G401.6 (cell line): ENCODE data around the gene FAM204A.

Source experiments
- FAIRE-seq: peaks from 2 replicates; lab custom pipeline; 2012; peaks lifted over from hg19 to GRCh38; lab: Jason Lieb, UNC

The FAM204A gene

GRCh38 chr10:118341791-118342637 is at the start of gene FAM204A:
Gene FAM204A, minus strand, starts transcription at chr10:118342324. Its CDS starts 5,909 bp downstream, at chr10:118336415.
- FAIRE-seq = peak; percentile 94

GRCh38 chr10:118383699-118384098 is 41.6 kb upstream of the FAM204A start:
- FAIRE-seq = no peak

GRCh38 chr10:118383063-118383689 is 41.1 kb upstream of the FAM204A start:
- no peak for FAIRE-seq

GRCh38 chr10:118374404-118374803 is 32.3 kb upstream of the FAM204A start:
- FAIRE-seq = no peak

- FAIRE-seq = no peak
These were observed 31.7 kb upstream of the FAM204A start for GRCh38 chr10:118373786-118374185.

GRCh38 chr10:118370499-118370898 is 28.4 kb upstream of the FAM204A start:
- FAIRE-seq = no peak

GRCh38 chr10:118369641-118370205 is 27.6 kb upstream of the FAM204A start:
- no peak for FAIRE-seq

- FAIRE-seq = no peak
These were observed 23.6 kb upstream of the FAM204A start for GRCh38 chr10:118365702-118366101.

- no peak for FAIRE-seq
These were observed 20.0 kb upstream of the FAM204A start for GRCh38 chr10:118362103-118362502.

GRCh38 chr10:118358327-118358726 is 16.2 kb upstream of the FAM204A start:
- no peak for FAIRE-seq

GRCh38 chr10:118357841-118358240 is 15.7 kb upstream of the FAM204A start:
- no peak for FAIRE-seq

- no peak for FAIRE-seq
These were observed 14.5 kb upstream of the FAM204A start for GRCh38 chr10:118356628-118357027.

GRCh38 chr10:118355234-118355633 is 13.1 kb upstream of the FAM204A start:
- no peak for FAIRE-seq

- FAIRE-seq = no peak
These were observed 7.1 kb upstream of the FAM204A start for GRCh38 chr10:118349235-118349634.

GRCh38 chr10:118343549-118343948 is 1.4 kb upstream of the FAM204A start:
- FAIRE-seq = no peak

GRCh38 chr10:118343115-118343514 is 991 bp upstream of the FAM204A start:
- no peak for FAIRE-seq

- FAIRE-seq = no peak
These were observed 505 bp upstream of the FAM204A start for GRCh38 chr10:118342638-118343020.

- no peak for FAIRE-seq
These were observed 1.6 kb downstream of the FAM204A start for GRCh38 chr10:118340486-118340885.

- FAIRE-seq = no peak
These were observed 3.0 kb downstream of the FAM204A start for GRCh38 chr10:118339111-118339510.

GRCh38 chr10:118337356-118337755 is 4.8 kb downstream of the FAM204A start:
- FAIRE-seq = no peak

- FAIRE-seq = no peak
These were observed 8.3 kb downstream of the FAM204A start for GRCh38 chr10:118333871-118334270.

- FAIRE-seq = no peak
These were observed 9.0 kb downstream of the FAM204A start for GRCh38 chr10:118332948-118333710.

GRCh38 chr10:118332236-118332635 is 9.9 kb downstream of the FAM204A start:
- no peak for FAIRE-seq
